ENCODE results near the gene MMP20. TPM values are rescaled to one million over a fixed set of nuclear protein-coding genes. Genes with fewer than 3 reads are reported as not detected.

The MMP20 gene
- total RNA-seq, 1 experiment from 2014 or later: 0.30 TPM

GRCh38 chr11:102546923-102547471, 78.1 kb downstream of the MMP20 start:
- no TSS peak for BruUV-seq (replicated peaks)
- CTCF ChIA-PET: interaction anchor here (1.0 kb wide), 1 partner anchor 180 kb away, joined by 3 read pairs; no protein-coding TSS in a partner anchor
- intact Hi-C loops (cut with micrococcal nuclease): no loop called here
- no peak overlapping the region for H3K4me2 ChIP-seq (ENCODE audit: low read length)
- peaks cover 12 to 37% of the 10 kb centered on the region in 2 experiments for H3K4me1 ChIP-seq (ENCODE audit: control insufficient read depth in 1 of 2, insufficient read depth in 2 of 2, low read length in 2 of 2)
- H4K20me1 ChIP-seq (ENCODE audit: insufficient read depth): no peaks in the 10 kb centered on the region
- TF ChIP-seq ZFX (IDR thresholded peaks at IDR 0.05) (no peak), ATF3 (IDR thresholded peaks at IDR 0.05) (no peak), EGR1 (IDR thresholded peaks at IDR 0.05; ENCODE audit: low read depth) (no peak), EZH2 (IDR thresholded peaks at IDR 0.05) (no peak), MAX (IDR thresholded peaks at IDR 0.05) (no peak)
- no peaks in the 10 kb centered on the region for H3K79me2 ChIP-seq (ENCODE audit: insufficient read depth, low read length)
- RAD21 ChIA-PET (ENCODE audit: low non-redundant PET in 1 of 2, low total read pairs in 2 of 2, uncharacterized antibody in 2 of 2, unreplicated experiment in 2 of 2): no interaction called here
- H3K27me3 ChIP-seq (ENCODE audit: insufficient read depth, low read length): no peaks in the 10 kb centered on the region
- DNase-seq (ENCODE audit: low read depth, low spot score): no peak
- peak overlapping the region; percentile 20 for H2AFZ ChIP-seq (ENCODE audit: low read depth, low read length, poor library complexity, severe bottlenecking)
- H3K9me3 ChIP-seq (ENCODE audit: control insufficient read depth in 1 of 2, insufficient read depth in 1 of 2, low read depth in 1 of 2, low read length in 2 of 2): no peaks in the 10 kb centered on the region
- no peaks in the 10 kb centered on the region for H3K9me2 ChIP-seq (ENCODE audit: insufficient read depth)
- no peaks in the 10 kb centered on the region for H3K36me3 ChIP-seq (ENCODE audit: control insufficient read depth in 1 of 2, insufficient read depth in 2 of 2, low read length in 2 of 2)
- no peak for ATAC-seq
- no peak overlapping the region for H3K9ac ChIP-seq (ENCODE audit: low read length)
- H3K4me3 ChIP-seq (replicated peaks in 1 of 2; ENCODE audit: low read depth in 1 of 2, low read length in 2 of 2): no peak overlapping the region
- POLR2A ChIA-PET: no interaction called here
- H3K27ac ChIP-seq (ENCODE audit: low read depth, low read length): no peak overlapping the region

- Histone ChIP-seq H3K9ac (ENCODE audit: low read length) (no peak overlapping the region), H3K4me3 (replicated peaks in 1 of 2; ENCODE audit: low read depth in 1 of 2, low read length in 2 of 2) (no peak overlapping the region), H3K27me3 (ENCODE audit: insufficient read depth, low read length) (no peaks in the 10 kb centered on the region), H3K9me2 (ENCODE audit: insufficient read depth) (no peaks in the 10 kb centered on the region), H3K4me2 (ENCODE audit: low read length) (no peak overlapping the region), H3K79me2 (ENCODE audit: insufficient read depth, low read length) (no peaks in the 10 kb centered on the region), H3K36me3 (ENCODE audit: control insufficient read depth in 1 of 2, insufficient read depth in 2 of 2, low read length in 2 of 2) (no peaks in the 10 kb centered on the region), H3K9me3 (ENCODE audit: control insufficient read depth in 1 of 2, insufficient read depth in 1 of 2, low read depth in 1 of 2, low read length in 2 of 2) (no peaks in the 10 kb centered on the region), H3K4me1 (ENCODE audit: control insufficient read depth in 1 of 2, insufficient read depth in 2 of 2, low read length in 2 of 2) (peaks cover 6 to 31% of the 10 kb centered on the region in 2 experiments; a peak in 3 of 4 replicates), H4K20me1 (ENCODE audit: insufficient read depth) (no peaks in the 10 kb centered on the region), H2AFZ (ENCODE audit: low read depth, low read length, poor library complexity, severe bottlenecking) (peak overlapping the region; percentile 20), H3K27ac (ENCODE audit: low read depth, low read length) (no peak overlapping the region)
- TF ChIP-seq EZH2 (IDR thresholded peaks at IDR 0.05) (no peak), ELF1 (IDR thresholded peaks at IDR 0.05; ENCODE audit: borderline replicate concordance, low read depth) (no peak)
- ChIA-PET CTCF (interaction anchor here (1.0 kb wide), 1 partner anchor 180 kb away, joined by 3 read pairs; no protein-coding TSS in a partner anchor), POLR2A (no interaction called here), RAD21 (ENCODE audit: low non-redundant PET in 1 of 2, low total read pairs in 2 of 2, uncharacterized antibody in 2 of 2, unreplicated experiment in 2 of 2) (interaction anchor here in 1 of 2 experiments (1.0 kb wide), 1 partner anchor 67 kb away, joined by 3 read pairs; no protein-coding TSS in a partner anchor)
- ATAC-seq (no peak), DNase-seq (ENCODE audit: low read depth, low spot score) (no peak)
- intact Hi-C loops (cut with micrococcal nuclease): no loop called here
- no TSS peak for BruUV-seq (replicated peaks)
These were observed 78.7 kb downstream of the MMP20 start for GRCh38 chr11:102546427-102546826.
